Measurements from ENCODE around the gene MSANTD7.
"Not testable (repeated sequence)": the region's sequence is repeated elsewhere in the genome, so short reads cannot be mapped to it uniquely, and the experiment has no call there.

The MSANTD7 gene

GRCh38 chr10:14833106-14833505, 5.0 kb upstream of the MSANTD7 start:
- in situ Hi-C loops (cut with HindIII; ENCODE audit: low pct_ligation_motif_present, low pct_unique_long_range_greater_than_20kb, low sequenced_read_pairs), result no loop called here
- no peak for DNase-seq

GRCh38 chr10:14836208-14836607, 1.9 kb upstream of the MSANTD7 start:
- in situ Hi-C loops (cut with HindIII; ENCODE audit: low pct_ligation_motif_present, low pct_unique_long_range_greater_than_20kb, low sequenced_read_pairs), result no loop called here
- DNase-seq, result no peak

- in situ Hi-C loops (cut with HindIII; ENCODE audit: low pct_ligation_motif_present, low pct_unique_long_range_greater_than_20kb, low sequenced_read_pairs), result no loop called here
Measured at GRCh38 chr10:14837003-14837756, 926 bp upstream of the MSANTD7 start.

GRCh38 chr10:14838582-14839304, 637 bp downstream of the MSANTD7 start:
- peak; percentile 19 for DNase-seq
- in situ Hi-C loops (cut with HindIII; ENCODE audit: low pct_ligation_motif_present, low pct_unique_long_range_greater_than_20kb, low sequenced_read_pairs), result no loop called here

More at GRCh38 chr10:14837003-14837756, 926 bp upstream of the MSANTD7 start:
- DNase-seq, result no peak

GRCh38 chr10:14839305-14839695, 1.2 kb downstream of the MSANTD7 start:
- peak; percentile 12 for DNase-seq
- in situ Hi-C loops (cut with HindIII; ENCODE audit: low pct_ligation_motif_present, low pct_unique_long_range_greater_than_20kb, low sequenced_read_pairs), result no loop called here

GRCh38 chr10:14840178-14840577, 2.1 kb downstream of the MSANTD7 start:
- in situ Hi-C loops (cut with HindIII; ENCODE audit: low pct_ligation_motif_present, low pct_unique_long_range_greater_than_20kb, low sequenced_read_pairs), result no loop called here

GRCh38 chr10:14843327-14843988, 5.4 kb downstream of the MSANTD7 start:
- DNase-seq, result no peak
- in situ Hi-C loops (cut with HindIII; ENCODE audit: low pct_ligation_motif_present, low pct_unique_long_range_greater_than_20kb, low sequenced_read_pairs), result no loop called here

More at GRCh38 chr10:14840178-14840577, 2.1 kb downstream of the MSANTD7 start:
- no peak for DNase-seq

- DNase-seq, result no peak
- in situ Hi-C loops (cut with HindIII; ENCODE audit: low pct_ligation_motif_present, low pct_unique_long_range_greater_than_20kb, low sequenced_read_pairs), result no loop called here
Measured at GRCh38 chr10:14844948-14845347, 6.8 kb downstream of the MSANTD7 start.

GRCh38 chr10:14852236-14852635, 14.1 kb downstream of the MSANTD7 start:
- DNase-seq, result no peak
- in situ Hi-C loops (cut with HindIII; ENCODE audit: low pct_ligation_motif_present, low pct_unique_long_range_greater_than_20kb, low sequenced_read_pairs), result no loop called here

- no peak for DNase-seq
- in situ Hi-C loops (cut with HindIII; ENCODE audit: low pct_ligation_motif_present, low pct_unique_long_range_greater_than_20kb, low sequenced_read_pairs), result no loop called here
Measured at GRCh38 chr10:14855453-14855852, 17.3 kb downstream of the MSANTD7 start.

- in situ Hi-C loops (cut with HindIII; ENCODE audit: low pct_ligation_motif_present, low pct_unique_long_range_greater_than_20kb, low sequenced_read_pairs), result no loop called here
- DNase-seq, result no peak
Measured at GRCh38 chr10:14858338-14858960, 20.3 kb downstream of the MSANTD7 start.

- in situ Hi-C loops (cut with HindIII; ENCODE audit: low pct_ligation_motif_present, low pct_unique_long_range_greater_than_20kb, low sequenced_read_pairs), result no loop called here
- no peak for DNase-seq
Measured at GRCh38 chr10:14859043-14859442, 20.9 kb downstream of the MSANTD7 start.

GRCh38 chr10:14859775-14860174, 21.7 kb downstream of the MSANTD7 start:
- no peak for DNase-seq
- in situ Hi-C loops (cut with HindIII; ENCODE audit: low pct_ligation_motif_present, low pct_unique_long_range_greater_than_20kb, low sequenced_read_pairs), result no loop called here

- in situ Hi-C loops (cut with HindIII; ENCODE audit: low pct_ligation_motif_present, low pct_unique_long_range_greater_than_20kb, low sequenced_read_pairs), result no loop called here
- DNase-seq, result no peak
Measured at GRCh38 chr10:14860791-14861190, 22.7 kb downstream of the MSANTD7 start.

- in situ Hi-C loops (cut with HindIII; ENCODE audit: low pct_ligation_motif_present, low pct_unique_long_range_greater_than_20kb, low sequenced_read_pairs); DNase-seq: not testable (repeated sequence)
Measured at GRCh38 chr10:14864466-14864865, 26.4 kb downstream of the MSANTD7 start.

GRCh38 chr10:14864871-14865270, 26.8 kb downstream of the MSANTD7 start:
- DNase-seq; in situ Hi-C loops (cut with HindIII; ENCODE audit: low pct_ligation_motif_present, low pct_unique_long_range_greater_than_20kb, low sequenced_read_pairs): not testable (repeated sequence)

GRCh38 chr10:14873090-14873760, 35.1 kb downstream of the MSANTD7 start:
- DNase-seq, result peak; percentile 25
- in situ Hi-C loops (cut with HindIII; ENCODE audit: low pct_ligation_motif_present, low pct_unique_long_range_greater_than_20kb, low sequenced_read_pairs), result no loop called here

GRCh38 chr10:14875941-14876340, 37.8 kb downstream of the MSANTD7 start:
- in situ Hi-C loops (cut with HindIII; ENCODE audit: low pct_ligation_motif_present, low pct_unique_long_range_greater_than_20kb, low sequenced_read_pairs), result no loop called here
- no peak for DNase-seq

Data from ACHN (cell line).